Measurements from ENCODE around the gene PLEKHG4B.
A peak's percentile ranks its signal among the peaks of the same experiment; 100 is the strongest.

PLEKHG4B gene

GRCh38 chr5:186091-187041 lies 94.4 kb downstream of the PLEKHG4B start:
- Mint-ChIP-seq H3K4me1 (peaks cover 33% of the 10 kb centered on the region), H3K27ac (no peak overlapping the region), H3K36me3 (ENCODE audit: low read depth) (peaks cover 7% of the 10 kb centered on the region), H3K4me3 (no peak overlapping the region), H3K9me3 (no peaks in the 10 kb centered on the region), H3K27me3 (ENCODE audit: low read depth) (peaks cover 3% of the 10 kb centered on the region)
- no peak for TF ChIP-seq CTCF (IDR thresholded peaks at IDR 0.05; ENCODE audit: unreplicated experiment in 3 of 3)

GRCh38 chr5:187042-187431 lies 95.1 kb downstream of the PLEKHG4B start:
- Mint-ChIP-seq H3K27me3 (ENCODE audit: low read depth) (peaks cover 3% of the 10 kb centered on the region), H3K27ac (no peak overlapping the region)
- no peak for TF ChIP-seq CTCF (IDR thresholded peaks at IDR 0.05; ENCODE audit: unreplicated experiment in 3 of 3)

GRCh38 chr5:187617-188451 lies 95.9 kb downstream of the PLEKHG4B start:
- H3K27me3 Mint-ChIP-seq (ENCODE audit: low read depth), result peaks cover 3% of the 10 kb centered on the region

More at GRCh38 chr5:187042-187431, 95.1 kb downstream of the PLEKHG4B start:
- peaks cover 6% of the 10 kb centered on the region for H3K36me3 Mint-ChIP-seq (ENCODE audit: low read depth)
- H3K9me3 Mint-ChIP-seq, result no peaks in the 10 kb centered on the region
- H3K4me3 Mint-ChIP-seq, result no peak overlapping the region
- peaks cover 33% of the 10 kb centered on the region for H3K4me1 Mint-ChIP-seq

GRCh38 chr5:188488-189481 lies 96.8 kb downstream of the PLEKHG4B start:
- Mint-ChIP-seq H3K36me3 (ENCODE audit: low read depth) (no peaks in the 10 kb centered on the region), H3K27me3 (ENCODE audit: low read depth) (peaks cover 3% of the 10 kb centered on the region), H3K4me1 (peaks cover 35% of the 10 kb centered on the region), H3K9me3 (no peaks in the 10 kb centered on the region), H3K27ac (peak overlapping the region; percentile 5 to 59 (median 56)), H3K4me3 (peak overlapping the region in 2 of 3 experiments; percentile 25 to 44)
- TF ChIP-seq CTCF (IDR thresholded peaks at IDR 0.05; ENCODE audit: unreplicated experiment in 3 of 3), result peak; percentile 93 to 97 (median 94)

More at GRCh38 chr5:187617-188451, 95.9 kb downstream of the PLEKHG4B start:
- Mint-ChIP-seq H3K4me3 (no peak overlapping the region), H3K36me3 (ENCODE audit: low read depth) (no peaks in the 10 kb centered on the region), H3K9me3 (no peaks in the 10 kb centered on the region), H3K4me1 (peaks cover 38% of the 10 kb centered on the region), H3K27ac (no peak overlapping the region)
- no peak for TF ChIP-seq CTCF (IDR thresholded peaks at IDR 0.05; ENCODE audit: unreplicated experiment in 3 of 3)

- Mint-ChIP-seq H3K27ac (no peak overlapping the region), H3K9me3 (no peaks in the 10 kb centered on the region), H3K4me1 (peaks cover 29% of the 10 kb centered on the region), H3K27me3 (ENCODE audit: low read depth) (peaks cover 3% of the 10 kb centered on the region), H3K36me3 (ENCODE audit: low read depth) (no peaks in the 10 kb centered on the region), H3K4me3 (no peak overlapping the region)
- TF ChIP-seq CTCF (IDR thresholded peaks at IDR 0.05; ENCODE audit: unreplicated experiment in 3 of 3), result no peak
These were observed 97.5 kb downstream of the PLEKHG4B start for GRCh38 chr5:189486-189885.
